ENCODE measurements around the gene IL18BP. TPM values are rescaled to one million over a fixed set of nuclear protein-coding genes. Genes with fewer than 3 reads are reported as not detected.

Gene IL18BP
- total and polyA plus RNA-seq, 9 of the 15 experiments (the other 6 are each of a cell fraction or from before 2014, with no cell fraction given): 0.34 to 9.4 (median 3.2) TPM

DNA sequence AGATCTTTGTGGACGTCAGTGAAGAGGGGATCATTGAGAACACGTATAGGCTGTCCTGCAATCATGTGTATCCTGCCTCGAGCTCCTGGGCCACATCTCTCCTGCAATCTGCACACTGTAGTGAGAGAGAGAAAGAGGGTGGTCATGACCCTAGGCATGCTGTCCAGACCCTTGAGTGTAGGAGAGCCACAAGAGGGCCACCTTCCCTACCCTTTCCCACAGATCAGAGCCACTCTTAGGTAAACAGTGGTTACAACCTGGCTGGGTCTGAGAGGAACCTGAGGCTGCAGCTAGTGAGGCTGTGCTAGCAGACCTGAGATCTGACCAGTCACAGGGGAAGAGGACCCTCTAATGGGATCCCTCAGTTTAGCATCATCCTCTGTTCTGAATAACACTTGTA lies 3.9 kb upstream of the IL18BP start:
- Histone ChIP-seq H3K27me3 (ENCODE audit: control insufficient read depth in 2 of 2, insufficient read depth in 2 of 2, low read length in 2 of 2) (no peaks in the 10 kb centered on the region), H3K9ac (ENCODE audit: insufficient read depth in 1 of 2, low read depth in 2 of 2, low read length in 2 of 2) (peak overlapping the region in 1 of 2 experiments; percentile 66; a peak in 2 of 4 replicates), H3K27ac (ENCODE audit: extremely low read depth, low read depth, low read length) (peak overlapping the region; percentile 69), H3K9me1 (ENCODE audit: control insufficient read depth, insufficient read depth, low read length) (peaks cover 11% of the 10 kb centered on the region), H3K4me2 (ENCODE audit: insufficient read depth, low read length) (peak overlapping the region; percentile 81), H4K20me1 (replicated peaks; ENCODE audit: control insufficient read depth, insufficient read depth, low read length) (peaks cover 10% of the 10 kb centered on the region), H3K4me1 (replicated peaks in 1 of 2; ENCODE audit: control insufficient read depth in 2 of 2, insufficient read depth in 2 of 2, low read length in 2 of 2) (peaks cover 39 to 53% of the 10 kb centered on the region in 2 experiments), H3K79me2 (ENCODE audit: control insufficient read depth, insufficient read depth, low read length) (no peaks in the 10 kb centered on the region), H2AFZ (ENCODE audit: low read depth, low read length) (0 out of 2 replicates have a peak overlapping the region, but pooled peaks have one; percentile 17), H3K9me3 (replicated peaks; ENCODE audit: control insufficient read depth, insufficient read depth, low read depth, low read length) (no peaks in the 10 kb centered on the region), H3K36me3 (ENCODE audit: control insufficient read depth, insufficient read depth, low read length) (peaks cover 48% of the 10 kb centered on the region), H3K4me3 (no peak overlapping the region)
- ATAC-seq (peak; percentile 72), FAIRE-seq (peak; percentile 35), DNase-seq (ENCODE audit: extremely low read depth in 1 of 4, low spot score in 3 of 4) (peak; percentile 31 to 58 (median 40))
- 37% methylated on average over 3 of the region's 3 CpGs for WGBS (ENCODE audit: insufficient coverage, low coverage, missing lambda C conversion rate)
- in situ Hi-C loops (cut with MboI) (no loop called here), intact Hi-C loops (cut with micrococcal nuclease) (loop anchor here (5.0 kb wide), 1 partner anchor 132 kb away; no protein-coding TSS in a partner anchor)
- POLR2A ChIA-PET: interaction anchor here (1.6 to 3.5 kb wide), 2 partner anchors 11 to 34 kb away, joined by 6 to 12 read pairs; no protein-coding TSS in a partner anchor
- TF ChIP-seq, protein P1, sequence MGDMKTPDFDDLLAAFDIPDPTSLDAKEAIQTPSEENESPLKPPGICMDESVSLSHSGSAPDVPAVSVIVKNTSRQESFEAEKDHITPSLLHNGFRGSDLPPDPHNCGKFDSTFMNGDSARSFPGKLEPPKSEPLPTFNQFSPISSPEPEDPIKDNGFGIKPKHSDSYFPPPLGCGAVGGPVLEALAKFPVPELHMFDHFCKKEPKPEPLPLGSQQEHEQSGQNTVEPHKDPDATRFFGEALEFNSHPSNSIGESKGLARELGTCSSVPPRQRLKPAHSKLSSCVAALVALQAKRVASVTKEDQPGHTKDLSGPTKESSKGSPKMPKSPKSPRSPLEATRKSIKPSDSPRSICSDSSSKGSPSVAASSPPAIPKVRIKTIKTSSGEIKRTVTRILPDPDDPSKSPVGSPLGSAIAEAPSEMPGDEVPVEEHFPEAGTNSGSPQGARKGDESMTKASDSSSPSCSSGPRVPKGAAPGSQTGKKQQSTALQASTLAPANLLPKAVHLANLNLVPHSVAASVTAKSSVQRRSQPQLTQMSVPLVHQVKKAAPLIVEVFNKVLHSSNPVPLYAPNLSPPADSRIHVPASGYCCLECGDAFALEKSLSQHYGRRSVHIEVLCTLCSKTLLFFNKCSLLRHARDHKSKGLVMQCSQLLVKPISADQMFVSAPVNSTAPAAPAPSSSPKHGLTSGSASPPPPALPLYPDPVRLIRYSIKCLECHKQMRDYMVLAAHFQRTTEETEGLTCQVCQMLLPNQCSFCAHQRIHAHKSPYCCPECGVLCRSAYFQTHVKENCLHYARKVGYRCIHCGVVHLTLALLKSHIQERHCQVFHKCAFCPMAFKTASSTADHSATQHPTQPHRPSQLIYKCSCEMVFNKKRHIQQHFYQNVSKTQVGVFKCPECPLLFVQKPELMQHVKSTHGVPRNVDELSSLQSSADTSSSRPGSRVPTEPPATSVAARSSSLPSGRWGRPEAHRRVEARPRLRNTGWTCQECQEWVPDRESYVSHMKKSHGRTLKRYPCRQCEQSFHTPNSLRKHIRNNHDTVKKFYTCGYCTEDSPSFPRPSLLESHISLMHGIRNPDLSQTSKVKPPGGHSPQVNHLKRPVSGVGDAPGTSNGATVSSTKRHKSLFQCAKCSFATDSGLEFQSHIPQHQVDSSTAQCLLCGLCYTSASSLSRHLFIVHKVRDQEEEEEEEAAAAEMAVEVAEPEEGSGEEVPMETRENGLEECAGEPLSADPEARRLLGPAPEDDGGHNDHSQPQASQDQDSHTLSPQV (IDR thresholded peaks at IDR 0.05): 0 out of 2 replicates have a peak, but pooled peaks have one; percentile 10
- TF ChIP-seq, protein P2, sequence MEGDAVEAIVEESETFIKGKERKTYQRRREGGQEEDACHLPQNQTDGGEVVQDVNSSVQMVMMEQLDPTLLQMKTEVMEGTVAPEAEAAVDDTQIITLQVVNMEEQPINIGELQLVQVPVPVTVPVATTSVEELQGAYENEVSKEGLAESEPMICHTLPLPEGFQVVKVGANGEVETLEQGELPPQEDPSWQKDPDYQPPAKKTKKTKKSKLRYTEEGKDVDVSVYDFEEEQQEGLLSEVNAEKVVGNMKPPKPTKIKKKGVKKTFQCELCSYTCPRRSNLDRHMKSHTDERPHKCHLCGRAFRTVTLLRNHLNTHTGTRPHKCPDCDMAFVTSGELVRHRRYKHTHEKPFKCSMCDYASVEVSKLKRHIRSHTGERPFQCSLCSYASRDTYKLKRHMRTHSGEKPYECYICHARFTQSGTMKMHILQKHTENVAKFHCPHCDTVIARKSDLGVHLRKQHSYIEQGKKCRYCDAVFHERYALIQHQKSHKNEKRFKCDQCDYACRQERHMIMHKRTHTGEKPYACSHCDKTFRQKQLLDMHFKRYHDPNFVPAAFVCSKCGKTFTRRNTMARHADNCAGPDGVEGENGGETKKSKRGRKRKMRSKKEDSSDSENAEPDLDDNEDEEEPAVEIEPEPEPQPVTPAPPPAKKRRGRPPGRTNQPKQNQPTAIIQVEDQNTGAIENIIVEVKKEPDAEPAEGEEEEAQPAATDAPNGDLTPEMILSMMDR (IDR thresholded peaks at IDR 0.05 in 2 of 3, conservative IDR thresholded peaks at IDR 0.05 in 1 of 3; ENCODE audit: insufficient read depth in 2 of 3, low read depth in 1 of 3, low read length in 3 of 3): peak; percentile 29 to 42 (median 42); a peak in 4 of 6 replicates
- TF ChIP-seq, protein P3, sequence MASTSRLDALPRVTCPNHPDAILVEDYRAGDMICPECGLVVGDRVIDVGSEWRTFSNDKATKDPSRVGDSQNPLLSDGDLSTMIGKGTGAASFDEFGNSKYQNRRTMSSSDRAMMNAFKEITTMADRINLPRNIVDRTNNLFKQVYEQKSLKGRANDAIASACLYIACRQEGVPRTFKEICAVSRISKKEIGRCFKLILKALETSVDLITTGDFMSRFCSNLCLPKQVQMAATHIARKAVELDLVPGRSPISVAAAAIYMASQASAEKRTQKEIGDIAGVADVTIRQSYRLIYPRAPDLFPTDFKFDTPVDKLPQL (IDR thresholded peaks at IDR 0.05; ENCODE audit: extremely low read depth, insufficient read length): no peak
- TF ChIP-seq FOXK2 (conservative IDR thresholded peaks at IDR 0.05 in 1 of 2, IDR thresholded peaks at IDR 0.05 in 1 of 2; ENCODE audit: low read depth in 2 of 2) (0 out of 4 replicates have a peak, but pooled peaks of 1 of the 2 experiments have one; percentile 14), RAD21 (CRISPR knock-in tag; conservative IDR thresholded peaks at IDR 0.05 in 1 of 2, IDR thresholded peaks at IDR 0.05 in 1 of 2) (peak in 1 of 2 experiments; percentile 49; a peak in 2 of 4 replicates), FOXA3 (CRISPR knock-in tag; conservative IDR thresholded peaks at IDR 0.05 in 1 of 2, IDR thresholded peaks at IDR 0.05 in 1 of 2) (peak in 1 of 2 experiments; percentile 33; a peak in 2 of 4 replicates), KDM5B (IDR thresholded peaks at IDR 0.05; ENCODE audit: insufficient replicate concordance, low read depth, low read length) (no peak)
- TF ChIP-seq, protein P4, sequence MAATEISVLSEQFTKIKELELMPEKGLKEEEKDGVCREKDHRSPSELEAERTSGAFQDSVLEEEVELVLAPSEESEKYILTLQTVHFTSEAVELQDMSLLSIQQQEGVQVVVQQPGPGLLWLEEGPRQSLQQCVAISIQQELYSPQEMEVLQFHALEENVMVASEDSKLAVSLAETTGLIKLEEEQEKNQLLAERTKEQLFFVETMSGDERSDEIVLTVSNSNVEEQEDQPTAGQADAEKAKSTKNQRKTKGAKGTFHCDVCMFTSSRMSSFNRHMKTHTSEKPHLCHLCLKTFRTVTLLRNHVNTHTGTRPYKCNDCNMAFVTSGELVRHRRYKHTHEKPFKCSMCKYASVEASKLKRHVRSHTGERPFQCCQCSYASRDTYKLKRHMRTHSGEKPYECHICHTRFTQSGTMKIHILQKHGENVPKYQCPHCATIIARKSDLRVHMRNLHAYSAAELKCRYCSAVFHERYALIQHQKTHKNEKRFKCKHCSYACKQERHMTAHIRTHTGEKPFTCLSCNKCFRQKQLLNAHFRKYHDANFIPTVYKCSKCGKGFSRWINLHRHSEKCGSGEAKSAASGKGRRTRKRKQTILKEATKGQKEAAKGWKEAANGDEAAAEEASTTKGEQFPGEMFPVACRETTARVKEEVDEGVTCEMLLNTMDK (IDR thresholded peaks at IDR 0.05; ENCODE audit: borderline replicate concordance, insufficient read depth, low read depth, low read length, poor library complexity, severe bottlenecking): peak; percentile 39
- TF ChIP-seq, protein P5, sequence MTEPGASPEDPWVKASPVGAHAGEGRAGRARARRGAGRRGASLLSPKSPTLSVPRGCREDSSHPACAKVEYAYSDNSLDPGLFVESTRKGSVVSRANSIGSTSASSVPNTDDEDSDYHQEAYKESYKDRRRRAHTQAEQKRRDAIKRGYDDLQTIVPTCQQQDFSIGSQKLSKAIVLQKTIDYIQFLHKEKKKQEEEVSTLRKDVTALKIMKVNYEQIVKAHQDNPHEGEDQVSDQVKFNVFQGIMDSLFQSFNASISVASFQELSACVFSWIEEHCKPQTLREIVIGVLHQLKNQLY (CRISPR knock-in tag; conservative IDR thresholded peaks at IDR 0.05): no peak
- CTCF ChIA-PET (ENCODE audit: low intra/inter-chr PET ratio): no interaction called here
- no TSS peak for BruUV-seq (replicated peaks)
